HG03521 (cell line): ENCODE results near the gene DDB1.
"Not testable (repeated sequence)": the region's sequence is repeated elsewhere in the genome, so short reads cannot be mapped to it uniquely, and the experiment has no call there.

Source experiments
- ATAC-seq: cut with Tn5 transposase; IDR thresholded peaks from one replicate; pipeline ENCODE4 v1.9.1; 2021; ENCODE audit warnings: mild to moderate bottlenecking, moderate library complexity; ENCODE audit not compliant: unreplicated experiment

DDB1 gene

DNA sequence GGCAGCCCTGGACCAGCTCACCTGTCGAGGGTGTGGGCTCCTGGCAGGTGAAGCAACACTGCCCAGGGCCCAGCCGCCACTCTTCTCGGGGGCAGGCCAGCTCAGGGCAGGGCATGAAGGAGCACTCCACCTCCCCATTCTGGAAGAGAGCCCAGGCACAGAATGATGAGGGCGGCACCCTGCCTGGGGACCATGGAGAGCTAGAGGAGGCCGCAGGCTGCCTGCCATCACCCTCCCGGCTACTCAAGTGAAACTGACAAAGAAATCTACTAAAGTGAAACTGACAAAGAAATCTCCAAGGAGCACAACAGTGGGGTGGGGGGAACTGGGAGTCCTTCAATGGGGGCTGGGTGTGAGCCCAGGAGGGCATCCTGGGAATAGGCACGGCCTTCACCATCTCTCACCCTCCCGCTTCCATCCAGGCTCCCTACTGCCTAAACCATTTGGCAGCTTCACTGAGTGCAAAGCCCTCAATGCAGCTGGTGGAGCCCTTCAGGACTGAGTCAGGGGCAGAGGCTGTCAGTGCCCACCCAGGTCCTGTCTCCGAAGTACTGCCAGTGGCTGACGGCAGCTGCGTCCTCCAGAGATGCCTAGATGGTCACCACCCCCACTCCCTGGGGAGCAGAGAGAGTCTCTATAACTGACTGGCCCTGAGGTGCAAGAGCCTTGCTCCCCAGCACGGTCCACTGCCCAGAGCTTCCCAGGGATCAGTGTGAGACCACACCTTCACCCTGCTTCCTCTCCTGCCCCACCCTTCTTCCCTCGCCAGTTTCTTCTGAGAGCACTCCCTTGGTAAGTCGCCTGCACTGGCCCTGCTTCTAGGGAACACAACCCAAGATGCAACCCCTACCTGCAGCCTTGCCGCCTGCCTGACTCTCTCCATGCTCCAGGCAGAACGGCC, 59.5 kb downstream of the DDB1 start:
- no peak for ATAC-seq

DNA sequence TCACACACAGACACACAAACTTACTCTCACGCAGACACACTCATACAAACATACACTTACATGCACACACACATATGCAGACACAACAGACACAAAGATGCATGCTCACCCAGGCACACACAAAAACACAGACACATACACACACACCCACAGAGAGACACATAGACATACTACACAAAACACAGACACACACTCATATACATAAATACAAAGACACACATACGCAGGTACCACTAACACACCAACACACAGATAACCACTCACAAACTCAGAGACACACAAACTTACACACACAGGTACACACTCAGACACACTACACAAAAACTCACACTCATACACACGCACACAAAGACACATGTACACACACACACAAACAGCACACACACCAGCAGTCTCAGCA, 60.2 kb downstream of the DDB1 start:
- no peak for ATAC-seq

DNA sequence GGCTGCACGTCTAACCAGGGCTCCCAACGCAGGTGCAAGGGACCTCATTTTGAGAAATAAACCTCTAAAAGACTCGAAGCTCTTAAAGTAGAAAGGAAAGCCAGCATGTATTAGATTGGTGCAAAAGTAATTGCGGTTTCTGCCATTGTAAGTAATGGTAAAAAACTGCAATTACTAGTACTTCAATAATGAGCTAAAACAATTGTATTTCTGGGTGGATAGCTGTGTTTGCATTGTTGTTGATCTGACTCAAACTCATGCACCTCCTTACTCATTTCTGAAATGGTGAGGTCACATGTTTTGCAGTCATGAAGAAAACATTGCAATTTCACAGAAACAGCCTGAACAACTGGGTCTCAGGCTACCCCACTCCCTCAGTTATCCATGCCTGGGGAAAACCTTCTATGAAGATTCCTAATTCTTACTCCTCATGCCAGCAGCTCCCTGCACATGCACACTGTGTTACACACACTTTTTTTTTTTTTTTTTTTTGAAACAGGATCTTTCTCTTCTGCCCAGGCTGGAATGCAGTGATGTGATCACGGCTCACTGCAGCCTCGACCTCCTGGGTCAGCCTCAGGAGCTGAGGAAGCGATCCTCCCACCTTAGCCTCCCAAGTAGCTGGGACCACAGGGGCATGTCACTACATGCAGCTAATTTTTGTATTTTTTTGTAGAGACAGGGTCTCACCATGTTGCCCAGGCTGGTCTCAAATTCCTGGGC, 62.4 kb downstream of the DDB1 start:
- no peak for ATAC-seq

DNA sequence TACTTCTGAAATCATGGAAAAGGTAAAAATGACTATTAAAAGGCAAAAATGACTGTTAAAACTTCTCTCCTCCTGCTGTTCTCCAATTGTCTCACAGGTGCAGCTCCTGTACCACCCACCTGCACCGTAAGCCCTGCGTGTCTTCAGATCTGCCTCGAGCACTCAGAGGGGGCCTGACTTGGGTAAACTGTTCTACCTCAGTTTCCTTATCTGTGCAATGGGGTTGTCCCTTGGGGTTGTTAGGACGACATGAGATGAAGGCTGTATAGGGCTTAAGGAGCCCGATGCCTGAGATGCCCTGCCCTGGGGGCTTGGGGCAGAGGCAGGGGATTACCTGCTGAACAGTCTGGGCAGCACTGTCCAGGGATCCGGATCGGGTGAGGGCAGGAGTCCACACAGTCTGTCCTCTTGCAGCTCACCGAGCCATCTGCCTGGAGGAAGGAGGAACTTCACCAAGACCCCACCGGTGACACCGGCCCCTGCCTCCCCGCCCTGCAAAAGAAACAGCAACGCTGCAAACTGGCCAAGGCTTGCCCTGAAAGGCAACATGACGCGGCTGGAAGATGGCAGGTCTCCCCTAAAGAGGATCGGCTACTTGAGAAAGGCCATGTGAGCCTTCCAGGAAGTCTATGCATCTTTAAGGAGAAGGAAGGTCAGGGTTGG, 64.2 kb downstream of the DDB1 start:
- ATAC-seq = no peak

DNA sequence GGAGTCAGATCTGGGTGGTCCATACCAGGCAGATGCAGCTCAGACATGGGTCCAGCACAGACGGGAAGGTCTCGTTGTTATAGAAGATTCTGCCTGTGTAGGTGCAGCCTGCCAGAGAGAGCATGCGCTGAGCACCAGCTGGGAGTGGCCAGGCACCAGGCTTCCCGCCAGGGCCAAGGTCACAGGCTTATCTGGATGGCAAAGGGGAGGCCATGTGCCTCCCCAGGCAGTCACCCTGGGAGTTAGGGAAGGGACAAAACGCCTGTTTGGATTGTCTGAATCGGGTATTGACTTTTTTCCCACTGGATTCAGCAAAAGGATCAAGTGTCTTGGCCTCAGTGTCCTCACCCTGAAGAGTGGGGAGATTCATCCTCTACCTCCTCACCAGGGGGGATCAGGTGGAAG, 65.5 kb downstream of the DDB1 start:
- ATAC-seq = no peak

DNA sequence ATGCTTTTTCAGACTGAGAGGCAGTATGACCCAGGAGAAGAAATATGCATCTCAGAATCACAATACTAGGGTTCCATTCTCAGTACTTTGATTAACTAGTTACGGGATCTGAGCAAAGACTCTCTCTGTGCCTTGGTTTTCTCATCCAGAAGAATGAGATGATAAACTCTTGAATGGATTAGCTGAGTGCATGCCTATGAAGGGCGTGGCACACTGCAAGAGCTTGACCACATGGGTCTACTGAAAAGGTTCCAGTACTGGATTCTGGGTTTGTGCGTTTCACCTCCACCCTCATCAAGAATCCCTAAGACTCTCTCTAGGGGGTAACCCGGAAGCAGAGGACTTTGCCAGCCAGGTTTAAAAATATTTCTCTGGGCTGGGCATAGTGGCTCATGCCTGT, 66.3 kb downstream of the DDB1 start:
- ATAC-seq = no peak

DNA sequence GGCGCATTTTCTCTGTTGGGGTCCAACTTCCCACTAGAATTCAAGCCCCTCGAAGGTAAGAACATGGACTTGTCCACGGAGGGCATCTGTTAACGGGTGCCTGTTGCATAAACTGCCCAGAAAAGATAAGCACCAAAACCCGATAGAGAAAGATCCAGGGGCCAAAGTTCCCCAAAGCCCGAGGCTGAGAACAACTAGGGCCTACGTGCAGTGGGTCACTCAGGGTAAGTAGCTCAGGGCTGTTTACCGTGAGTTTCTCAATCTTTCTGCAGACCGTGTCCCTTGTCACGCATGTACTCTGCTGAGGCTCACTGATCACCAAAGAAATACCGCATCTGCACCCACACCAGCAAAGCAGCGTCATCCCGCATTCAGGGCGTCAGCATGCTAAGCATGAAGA, 67.5 kb downstream of the DDB1 start:
- ATAC-seq = no peak

DNA sequence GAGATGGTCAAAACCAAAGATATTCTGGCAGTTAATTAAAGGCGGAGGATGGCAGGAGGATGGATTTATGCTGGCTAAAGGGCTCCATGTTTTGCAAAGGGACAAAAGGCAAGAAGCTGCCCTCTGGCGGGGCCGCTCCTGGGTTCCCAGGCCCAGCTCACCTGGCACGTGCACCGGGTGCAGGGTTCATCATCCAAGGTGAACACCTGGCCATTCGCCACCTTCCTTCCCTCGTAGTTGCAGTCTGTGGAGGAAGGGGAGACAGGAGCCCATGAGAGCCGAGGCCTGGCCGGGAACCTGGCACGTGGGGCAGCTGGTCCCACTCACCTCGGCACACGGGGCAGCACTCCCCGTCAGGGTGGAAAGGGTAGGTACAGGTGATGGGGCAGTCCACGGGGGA, 68.1 kb downstream of the DDB1 start:
- no peak for ATAC-seq

DNA sequence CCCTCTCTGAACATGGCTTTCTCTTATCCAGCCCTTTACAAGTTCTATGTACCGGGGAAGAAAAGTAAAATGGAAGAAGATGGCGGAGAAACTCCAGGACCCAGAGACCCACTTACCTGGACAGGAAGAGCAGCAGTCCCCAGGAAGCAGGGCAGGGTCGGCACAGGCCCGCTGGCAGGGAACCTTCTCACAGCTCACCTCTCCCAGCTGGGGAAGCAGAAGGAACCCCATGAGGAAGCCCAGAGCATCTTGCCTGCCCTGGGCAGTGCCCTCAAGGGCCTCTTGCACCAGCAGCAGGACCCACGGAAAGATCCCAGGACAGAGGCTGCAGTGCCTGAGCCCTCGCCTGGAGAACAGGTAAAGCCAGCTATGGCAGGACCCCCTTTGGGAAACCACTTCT, 68.5 kb downstream of the DDB1 start:
- ATAC-seq = no peak

DNA sequence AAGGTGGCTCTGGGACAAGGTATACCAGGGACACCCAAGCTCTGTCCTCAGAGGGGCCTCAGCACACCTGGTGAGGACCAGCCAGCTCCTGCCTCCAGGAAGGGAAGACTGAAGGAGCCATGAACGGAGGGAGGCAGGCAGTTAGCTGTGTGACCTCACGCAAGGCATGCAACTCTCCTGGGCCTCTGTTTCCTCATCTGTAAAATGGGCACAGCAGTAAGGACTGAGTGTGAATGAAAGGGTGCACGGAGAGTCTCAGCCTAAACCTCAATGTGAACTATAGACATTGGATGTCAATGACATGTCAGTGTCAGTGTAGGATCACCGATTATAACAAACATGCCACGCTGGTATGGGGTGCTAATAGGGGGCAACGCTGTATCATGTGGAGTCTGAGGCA, 73.5 kb downstream of the DDB1 start:
- no peak for ATAC-seq

DNA sequence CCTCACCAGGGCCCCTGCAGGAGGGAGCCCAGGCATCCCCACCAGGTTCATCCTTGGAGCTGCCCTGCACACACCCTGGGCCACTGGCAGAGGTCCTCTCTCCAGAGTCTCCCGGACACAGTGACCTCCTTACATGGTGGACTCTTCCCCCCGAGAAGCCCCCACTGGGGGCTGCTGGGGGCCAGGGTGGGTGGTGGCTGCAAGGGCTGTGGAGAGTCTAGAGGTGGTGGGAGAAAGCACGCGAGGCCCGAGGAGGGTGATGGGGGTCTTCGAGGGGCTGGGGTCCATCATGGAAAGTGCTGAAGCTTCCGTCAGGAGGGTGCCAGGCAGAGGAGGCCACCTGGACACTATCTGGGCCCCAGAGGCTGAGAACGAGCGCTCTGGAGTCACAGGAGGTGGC, 74.4 kb downstream of the DDB1 start:
- no peak for ATAC-seq

DNA sequence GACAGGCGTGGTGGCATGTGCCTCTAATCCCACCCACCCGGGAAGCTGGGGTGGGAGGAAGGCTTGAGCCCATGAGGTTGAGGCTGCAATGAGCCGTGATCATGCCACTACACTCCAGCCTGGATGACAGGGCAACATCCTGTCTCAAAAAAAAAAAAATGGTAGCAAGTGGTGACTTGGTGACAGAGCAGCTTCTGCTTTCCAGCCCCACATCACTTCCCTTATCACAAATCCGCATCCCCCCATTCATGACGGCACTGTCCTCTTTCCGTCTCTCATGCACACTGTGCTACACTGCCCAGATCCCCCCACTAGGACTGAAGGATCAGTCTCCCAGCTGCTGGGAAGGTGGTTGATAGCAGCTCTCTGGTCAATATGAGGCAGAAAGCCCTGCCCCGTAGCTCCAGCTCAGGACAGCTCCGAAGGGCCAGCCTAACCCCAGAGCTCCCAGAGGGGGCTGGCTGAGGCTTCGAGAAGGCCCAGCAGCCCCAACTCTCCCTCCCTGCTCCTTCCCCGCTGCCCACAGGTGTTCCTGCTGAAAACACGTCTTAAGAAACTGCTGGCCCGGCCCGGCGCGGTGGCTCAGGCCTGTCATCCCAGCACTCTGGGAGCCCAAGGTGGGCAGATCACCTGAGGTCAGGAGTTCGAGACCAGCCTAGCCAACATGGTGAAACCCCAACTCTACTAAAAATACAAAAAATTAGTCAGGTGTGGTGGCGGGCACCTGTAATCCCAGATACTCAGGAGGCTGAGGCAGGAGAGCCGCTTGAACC, 76.0 kb downstream of the DDB1 start:
- ATAC-seq = no peak

DNA sequence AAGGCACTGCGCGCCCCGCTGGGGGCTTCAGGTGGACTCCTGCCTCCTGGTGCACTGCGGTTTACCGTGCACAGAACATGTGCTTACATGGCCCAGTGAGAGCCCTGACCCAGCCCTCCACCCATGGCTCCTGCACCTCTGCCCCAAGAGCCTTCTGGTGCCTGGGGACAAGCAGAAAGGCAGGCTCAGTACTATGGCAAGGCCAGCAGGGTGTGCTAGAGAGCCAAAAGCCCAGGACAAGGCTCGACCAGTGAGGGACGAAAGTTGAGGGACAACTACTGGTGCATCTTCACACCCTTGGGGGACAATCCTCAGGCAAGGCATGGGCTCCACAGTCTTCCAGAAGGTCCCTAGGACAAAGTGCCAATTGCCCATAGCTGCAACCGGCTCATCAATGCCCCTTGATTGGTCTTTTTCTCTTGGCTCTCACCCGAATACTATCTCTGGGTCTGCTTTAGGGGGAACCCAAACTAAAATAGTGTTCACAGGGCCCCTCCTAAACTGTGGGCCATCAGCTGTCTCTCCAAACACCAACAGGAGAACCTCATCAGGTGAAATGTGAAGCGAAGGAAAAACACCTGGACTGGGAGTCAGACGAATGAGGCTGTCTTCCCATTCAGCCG, 78.4 kb downstream of the DDB1 start:
- peak; percentile 50 for ATAC-seq

DNA sequence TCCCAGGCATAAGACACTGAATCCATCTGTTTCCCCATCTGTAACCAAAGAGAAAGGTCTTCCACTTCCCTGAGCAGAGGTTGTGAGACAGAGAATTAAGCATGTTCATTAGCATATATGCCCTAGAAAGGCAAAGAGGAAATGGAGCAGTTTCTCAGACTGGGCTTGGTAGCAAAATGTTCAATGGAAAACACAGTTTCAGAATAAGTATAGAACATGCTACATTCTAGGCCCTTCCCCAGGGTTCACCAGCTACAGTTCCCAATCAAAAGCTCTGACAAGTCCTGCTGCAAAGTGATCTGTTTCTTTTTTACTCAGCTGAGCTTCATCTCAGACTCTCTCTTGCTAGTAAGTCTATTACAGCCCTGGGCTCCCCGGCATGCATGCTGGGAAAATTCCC, 80.6 kb downstream of the DDB1 start:
- not testable (repeated sequence) for ATAC-seq

DNA sequence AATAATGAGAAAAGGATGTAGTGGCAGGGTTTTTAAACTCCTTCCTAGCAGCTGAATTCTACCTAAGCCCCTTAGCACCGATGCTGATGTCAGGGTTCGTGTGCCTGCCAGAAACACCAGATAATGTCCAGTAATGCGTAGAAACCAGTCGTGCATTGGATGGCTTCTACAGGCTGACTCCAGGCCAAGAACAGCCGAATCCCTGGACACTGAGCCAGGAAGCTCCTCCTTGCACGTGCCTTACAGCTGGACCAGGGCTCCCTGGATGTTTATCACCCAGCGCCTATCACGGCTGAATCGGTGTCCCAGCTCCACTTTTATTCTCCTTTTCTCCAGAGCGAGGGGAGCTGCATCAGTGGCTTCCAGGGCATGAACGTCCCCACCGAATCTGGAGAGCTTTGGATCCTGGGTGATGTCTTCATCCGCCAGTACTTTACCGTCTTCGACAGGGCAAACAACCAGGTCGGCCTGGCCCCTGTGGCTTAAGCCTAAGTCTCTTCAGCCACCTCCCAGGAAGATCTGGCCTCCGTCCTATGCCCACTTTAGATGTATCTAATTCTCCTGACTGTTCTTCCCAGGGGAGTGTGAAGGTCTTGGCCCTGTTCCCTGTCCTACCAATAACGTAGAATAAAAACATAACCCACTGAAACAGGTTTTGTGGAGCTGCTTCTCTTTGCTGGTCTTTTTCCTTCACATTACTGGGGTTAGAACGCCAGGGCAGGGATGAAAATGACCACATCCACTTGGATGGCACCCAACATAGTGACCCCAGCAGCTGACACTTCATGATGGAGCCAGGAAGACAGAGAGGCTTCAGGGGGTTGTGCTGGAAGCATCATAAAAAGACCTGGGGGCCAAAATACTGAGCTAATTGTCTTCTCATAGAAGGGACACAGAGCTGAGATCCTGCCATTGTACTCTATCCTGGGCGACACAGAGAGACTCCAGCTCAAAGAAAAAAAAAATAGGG, 81.8 kb downstream of the DDB1 start:
- ATAC-seq = not testable (repeated sequence)
